22Rv1 (cell line): ENCODE data around the gene FAM200C.
"Not testable (repeated sequence)": the region's sequence is repeated elsewhere in the genome, so short reads cannot be mapped to it uniquely, and the experiment has no call there.

Source experiments
- H3K27ac ChIP-seq: fragments of 450-650 bp; 2 replicates; pipeline ENCODE4 v1.5.1; 2017
- CTCF ChIP-seq: fragments of 450-650 bp; IDR thresholded peaks from 2 replicates; pipeline ENCODE4 v1.5.1; 2017; ENCODE audit warnings: mild to moderate bottlenecking
- ZFX ChIP-seq: fragments of 450-650 bp; IDR thresholded peaks from 2 replicates; pipeline ENCODE4 v1.6.1; 2017; ENCODE audit warnings: antibody characterized with exemption, borderline replicate concordance

The FAM200C gene

GRCh38 chr5:160441311-160441781 lies 41.5 kb upstream of the FAM200C start:
- no peak overlapping the region for H3K27ac ChIP-seq
- TF ChIP-seq CTCF (no peak), ZFX (no peak)

- TF ChIP-seq CTCF (peak; percentile 85), ZFX (no peak)
- H3K27ac ChIP-seq: peak overlapping the region; percentile 31; the same call in 1 of the 2 replicates
Observed at GRCh38 chr5:160439205-160439600, 39.3 kb upstream of the FAM200C start.

GRCh38 chr5:160438316-160439204 lies 38.7 kb upstream of the FAM200C start:
- H3K27ac ChIP-seq: peak overlapping the region; percentile 31; the same call in 1 of the 2 replicates
- TF ChIP-seq CTCF (peak; percentile 78), ZFX (no peak)

- no peak for TF ChIP-seq ZFX
- no peak for TF ChIP-seq CTCF
- H3K27ac ChIP-seq: no peak overlapping the region
Observed at GRCh38 chr5:160437271-160437670, 37.4 kb upstream of the FAM200C start.

GRCh38 chr5:160436661-160437060 lies 36.8 kb upstream of the FAM200C start:
- not testable (repeated sequence) for H3K27ac ChIP-seq

- TF ChIP-seq ZFX (no peak), CTCF (no peak)
- H3K27ac ChIP-seq: no peak overlapping the region
Observed at GRCh38 chr5:160436017-160436416, 36.2 kb upstream of the FAM200C start.

GRCh38 chr5:160435532-160435931 lies 35.7 kb upstream of the FAM200C start:
- H3K27ac ChIP-seq: no peak overlapping the region
- TF ChIP-seq ZFX (no peak), CTCF (no peak)
